IMR-90 (cell line): ENCODE data around the gene RUNX2. TPM values are rescaled to one million over a fixed set of nuclear protein-coding genes. Genes with fewer than 3 reads are reported as not detected.

Source experiments
- ATAC-seq: fragments of 200-7000 bp; cut with Tn5 transposase; 2 replicates; pipeline ENCODE4 v1.9.1; 2020; ENCODE audit warnings: low read depth, mild to moderate bottlenecking, moderate library complexity
- BruUV-seq: library from RNA; stranded (reverse); fragments of 400-500 nt; replicated peaks from 2 replicates; lab custom pipeline; 2021; lab: Mats Ljungman, UMichigan
- CTCF ChIA-PET: fragments of 300-600 bp; formaldehyde crosslinking; extraction: SDS; loops from one replicate; lab custom pipeline; 2021; ENCODE audit warnings: antibody characterized with exemption; lab: Yijun Ruan, JAX
- POLR2A ChIA-PET: fragments of 300-600 bp; sonication (Branson Sonifier 250); formaldehyde crosslinking; loops from one replicate; lab custom pipeline; 2022; ENCODE audit warnings: antibody characterized with exemption; ENCODE audit not compliant: unreplicated experiment; lab: Charles Lee
- DNase-seq: peaks from one replicate; pipeline ENCODE4 v3.0.0; 2013
- H2AFZ ChIP-seq: replicated peaks from 2 replicates; pipeline ENCODE3; 2013; ENCODE audit warnings: low read length, mild to moderate bottlenecking; ENCODE audit not compliant: poor library complexity
- H2AK5ac ChIP-seq: 2 replicates; pipeline ENCODE4 v1.6.1; 2013; ENCODE audit warnings: low read depth, low read length, inconsistent platforms
- H2AK9ac ChIP-seq: replicated peaks from 2 replicates; pipeline ENCODE3; 2013; ENCODE audit warnings: mild to moderate bottlenecking, low read depth, low read length, moderate library complexity; ENCODE audit not compliant: poor library complexity
- H2BK120ac ChIP-seq: 2 replicates; pipeline ENCODE4 v1.6.1; 2013; ENCODE audit warnings: low read depth, low read length, inconsistent platforms
- H2BK15ac ChIP-seq: 3 replicates; pipeline ENCODE4 v1.6.1; 2013; ENCODE audit warnings: low read depth, low read length, inconsistent platforms
- H2BK20ac ChIP-seq: 2 replicates; pipeline ENCODE4 v1.6.1; 2013; ENCODE audit warnings: low read depth, mild to moderate bottlenecking, inconsistent platforms, low read length, moderate library complexity
- H2BK5ac ChIP-seq: 2 replicates; pipeline ENCODE4 v1.6.1; 2013; ENCODE audit warnings: mild to moderate bottlenecking, low read depth, low read length, inconsistent platforms; ENCODE audit not compliant: poor library complexity, severe bottlenecking
- H3K14ac ChIP-seq: replicated peaks from 2 replicates; pipeline ENCODE4 v1.6.1; 2013; ENCODE audit warnings: low read depth, low read length, inconsistent platforms
- H3K18ac ChIP-seq: 2 replicates; pipeline ENCODE4 v1.6.1; 2013; ENCODE audit warnings: low read depth, low read length, control low read depth
- H3K23ac ChIP-seq: 2 replicates; pipeline ENCODE4 v1.6.1; 2013; ENCODE audit warnings: low read depth, low read length, inconsistent platforms
- H3K27ac ChIP-seq: 2 replicates; pipeline ENCODE4 v1.5.1; 2013; ENCODE audit warnings: mild to moderate bottlenecking, control low read depth, low read length; ENCODE audit not compliant: insufficient read depth
- H3K27me3 ChIP-seq: 2 replicates; pipeline ENCODE4 v1.6.1; 2013; ENCODE audit warnings: low read length; ENCODE audit not compliant: control insufficient read depth, insufficient read depth
- H3K36me3 ChIP-seq: 2 replicates; pipeline ENCODE4 v1.6.1; 2013; ENCODE audit warnings: low read length, mixed read lengths; ENCODE audit not compliant: control insufficient read depth, insufficient read depth
- H3K4ac ChIP-seq: 2 replicates; pipeline ENCODE4 v1.6.1; 2013; ENCODE audit warnings: low read depth, low read length, inconsistent platforms
- H3K4me1 ChIP-seq: 2 replicates; pipeline ENCODE4 v1.6.1; 2013; ENCODE audit warnings: low read length, mixed read lengths; ENCODE audit not compliant: control insufficient read depth, insufficient read depth
- H3K4me2 ChIP-seq: 2 replicates; pipeline ENCODE4 v1.6.1; 2013; ENCODE audit warnings: low read depth, mild to moderate bottlenecking, control low read depth, low read length, moderate library complexity
- H3K4me3 ChIP-seq: 2 replicates; pipeline ENCODE4 v1.5.1; 2013; ENCODE audit warnings: low read depth, mild to moderate bottlenecking, control low read depth, low read length, moderate library complexity; ENCODE audit not compliant: insufficient read depth
- H3K56ac ChIP-seq: 2 replicates; pipeline ENCODE4 v1.6.1; 2013; ENCODE audit warnings: low read length, inconsistent platforms; ENCODE audit not compliant: insufficient read depth; ENCODE audit errors: extremely low read depth
- H3K79me1 ChIP-seq, 2 experiments: 2 replicates each; pipeline ENCODE4 v1.6.1; 2013; ENCODE audit warnings: low read length in 2 of 2, inconsistent platforms in 1 of 2, low read depth in 1 of 2
- H3K9ac ChIP-seq: 2 replicates; pipeline ENCODE4 v1.6.1; 2013; ENCODE audit warnings: low read depth, low read length, control low read depth
- H3K9me1 ChIP-seq: 2 replicates; pipeline ENCODE4 v1.6.1; 2013; ENCODE audit warnings: low read length, inconsistent platforms; ENCODE audit not compliant: insufficient read depth
- H3K9me3 ChIP-seq: 2 replicates; pipeline ENCODE4 v1.6.1; 2013; ENCODE audit warnings: low read length; ENCODE audit not compliant: control insufficient read depth, insufficient read depth
- H4K20me1 ChIP-seq: 2 replicates; pipeline ENCODE4 v1.6.1; 2013; ENCODE audit warnings: low read length, inconsistent platforms; ENCODE audit not compliant: insufficient read depth
- H4K5ac ChIP-seq: 2 replicates; pipeline ENCODE4 v1.6.1; 2013; ENCODE audit warnings: mild to moderate bottlenecking, low read depth, low read length, control low read depth
- H4K8ac ChIP-seq, 2 experiments: 2 replicates each; pipeline ENCODE4 v1.6.1; 2013; ENCODE audit warnings: low read depth in 2 of 2, low read length in 2 of 2, control low read depth in 1 of 2, inconsistent platforms in 1 of 2
- H4K91ac ChIP-seq: 2 replicates; pipeline ENCODE4 v1.6.1; 2013; ENCODE audit warnings: low read depth, low read length, inconsistent platforms; ENCODE audit not compliant: insufficient read depth
- BHLHE40 ChIP-seq: fragments of 150-350 bp; IDR thresholded peaks from 2 replicates; pipeline ENCODE4 v1.6.1; 2016; ENCODE audit warnings: mild to moderate bottlenecking, low read depth, low read length
- CEBPB ChIP-seq: IDR thresholded peaks from 2 replicates; pipeline ENCODE4 v1.6.1; 2012; ENCODE audit warnings: low read depth, low read length, improper control_type of control experiment
- CHD1 ChIP-seq: IDR thresholded peaks from 2 replicates; pipeline ENCODE4 v1.6.1; 2012; ENCODE audit warnings: low read depth, low read length, improper control_type of control experiment
- CTCF ChIP-seq: conservative IDR thresholded peaks from 2 replicates; pipeline ENCODE4 v1.5.1; 2012; ENCODE audit warnings: mild to moderate bottlenecking, low read depth, low read length, improper control_type of control experiment
- ELK1 ChIP-seq: fragments of 150-350 bp; IDR thresholded peaks from 2 replicates; pipeline ENCODE4 v1.6.1; 2016; ENCODE audit warnings: low read depth, mild to moderate bottlenecking, low read length, moderate library complexity, borderline replicate concordance
- FOS ChIP-seq: fragments of 150-350 bp; IDR thresholded peaks from 2 replicates; pipeline ENCODE4 v1.6.1; 2016; ENCODE audit warnings: low read depth, low read length
- MAFK ChIP-seq: IDR thresholded peaks from 2 replicates; pipeline ENCODE4 v1.6.1; 2012; ENCODE audit warnings: low read depth, low read length, improper control_type of control experiment
- MAZ ChIP-seq: IDR thresholded peaks from 2 replicates; pipeline ENCODE4 v1.6.1; 2012; ENCODE audit warnings: low read depth, mild to moderate bottlenecking, low read length, improper control_type of control experiment, moderate library complexity, borderline replicate concordance
- MXI1 ChIP-seq: IDR thresholded peaks from 2 replicates; pipeline ENCODE4 v1.6.1; 2012; ENCODE audit warnings: low read depth, mild to moderate bottlenecking, low read length, moderate library complexity, borderline replicate concordance
- NFE2L2 ChIP-seq: fragments of 150-350 bp; IDR thresholded peaks from 2 replicates; pipeline ENCODE4 v1.6.1; 2016; ENCODE audit warnings: low read depth, mild to moderate bottlenecking, low read length
- RAD21 ChIP-seq: IDR thresholded peaks from 2 replicates; pipeline ENCODE4 v1.6.1; 2012; ENCODE audit warnings: low read length, improper control_type of control experiment
- RFX5 ChIP-seq: IDR thresholded peaks from 2 replicates; pipeline ENCODE4 v1.8.0; 2012; ENCODE audit warnings: low read depth, mild to moderate bottlenecking, low read length, moderate library complexity
- SMC3 ChIP-seq: fragments of 150-350 bp; IDR thresholded peaks from 2 replicates; pipeline ENCODE4 v1.6.1; 2016; ENCODE audit warnings: low read depth, mild to moderate bottlenecking, antibody characterized with exemption, low read length, moderate library complexity
- USF2 ChIP-seq: fragments of 150-350 bp; IDR thresholded peaks from 2 replicates; pipeline ENCODE4 v1.6.1; 2017; ENCODE audit warnings: mild to moderate bottlenecking, antibody characterized with exemption, low read length, low read depth
- WGBS, 2 experiments: methylation state at CpG; one replicate each; pipeline versions ENCODE4 v1.1.5 to v1.1.7; 2013; ENCODE audit warnings: missing lambda C conversion rate in 2 of 2; ENCODE audit not compliant: insufficient read length in 1 of 2; ENCODE audit errors: extremely low coverage in 2 of 2; 5-methylcytosine and 5-hydroxymethylcytosine counted together
- dilution Hi-C: fragments of 300-500 bp; cut with HindIII; formaldehyde crosslinking; loops from one replicate; pipeline ENCODE4 v1.14.3; 2018; ENCODE audit warnings: low sequenced_read_pairs; ENCODE audit not compliant: unreplicated experiment
- in situ Hi-C: fragments of 300-500 bp; cut with MboI; formaldehyde crosslinking; loops from 3 replicates; pipeline ENCODE4 v1.14.3; 2019; ENCODE audit warnings: low sequenced_read_pairs, inconsistent platforms, mixed read lengths
- intact Hi-C: fragments of 100-400 bp; cut with micrococcal nuclease; formaldehyde crosslinking; loops from 2 replicates; pipeline ENCODE4 v1.10.0; 2022
- polyA plus RNA-seq, 3 experiments: library from polyadenylated mRNA; depleted of rRNA; stranded (reverse); fragments of >200 nt; gene quantifications; 2 replicates each; pipeline ENCODE4 v1.2.3, GENCODE V29; 2012; ENCODE audit warnings: low replicate concordance in 1 of 3
- total RNA-seq: library from RNA; depleted of rRNA; stranded (reverse); fragments of >200 nt; gene quantifications from 2 replicates; pipeline ENCODE4 v1.2.3, GENCODE V29; 2012

RUNX2 gene
- total and polyA plus RNA-seq, 2 of the 4 experiments (the other 2 are of a cell fraction), result 2.3 to 4.7 TPM

- H3K79me1 ChIP-seq, result peaks cover 0 to 10% of the 10 kb centered on the region in 2 experiments; a peak in 2 of 4 replicates
- no peak overlapping the region for H4K91ac ChIP-seq
- H2AK5ac ChIP-seq, result no peak overlapping the region
- no peaks in the 10 kb centered on the region for H3K27me3 ChIP-seq
- ATAC-seq (no peak), DNase-seq (no peak)
- H2BK20ac ChIP-seq, result no peak overlapping the region
- H3K56ac ChIP-seq, result no peak overlapping the region
- TF ChIP-seq USF2, result no peak
- TF ChIP-seq CTCF, result no peak
- no peak for TF ChIP-seq CEBPB
- TF ChIP-seq RAD21, result no peak
- no peak for TF ChIP-seq SMC3
- TF ChIP-seq CHD1, result no peak
- TF ChIP-seq BHLHE40, result no peak
- TF ChIP-seq MXI1, result no peak
- no peak for TF ChIP-seq ELK1
- no peak for TF ChIP-seq MAFK
- no peak for TF ChIP-seq RFX5
- no peak for TF ChIP-seq MAZ
- no peak for TF ChIP-seq FOS
- TF ChIP-seq NFE2L2, result no peak
- POLR2A ChIA-PET, result no interaction called here
- no peak overlapping the region for H3K4me2 ChIP-seq
- WGBS, 2 experiments, result no CpG with 5 or more reads among the region's 6 CpGs
- no peak overlapping the region for H3K4me3 ChIP-seq
- in situ Hi-C loops, result no loop called here
- H3K4ac ChIP-seq, result no peak overlapping the region
- H4K8ac ChIP-seq, result no peak overlapping the region
- no peaks in the 10 kb centered on the region for H4K20me1 ChIP-seq
- no peaks in the 10 kb centered on the region for H3K36me3 ChIP-seq
- no TSS peak for BruUV-seq
- no peak overlapping the region for H2BK120ac ChIP-seq
- no peak overlapping the region for H3K27ac ChIP-seq
- intact Hi-C loops, result no loop called here
- H3K14ac ChIP-seq, result no peak overlapping the region
- CTCF ChIA-PET, result no interaction called here
- no peak overlapping the region for H2BK5ac ChIP-seq
- no peak overlapping the region for H3K9ac ChIP-seq
- no peak overlapping the region for H2BK15ac ChIP-seq
- H3K18ac ChIP-seq, result no peak overlapping the region
- dilution Hi-C loops, result no loop called here
- no peak overlapping the region for H4K5ac ChIP-seq
- no peaks in the 10 kb centered on the region for H3K9me3 ChIP-seq
- peaks cover 4% of the 10 kb centered on the region for H3K9me1 ChIP-seq
- no peak overlapping the region for H3K23ac ChIP-seq
- peaks cover 3% of the 10 kb centered on the region for H3K4me1 ChIP-seq
- H2AFZ ChIP-seq, result no peak overlapping the region
- no peak overlapping the region for H2AK9ac ChIP-seq
Observed at GRCh38 chr6:45537539-45537938, 209.4 kb downstream of the RUNX2 start.
